DMS53 (cell line): ENCODE measurements around the gene TMEM179.
A peak's percentile ranks its signal among the peaks of the same experiment; 100 is the strongest.

ENCODE experiments used
- DNase-seq: peaks from one replicate; lab custom pipeline; 2025; lab: John Stamatoyannopoulos, UW

TMEM179 gene

DNA sequence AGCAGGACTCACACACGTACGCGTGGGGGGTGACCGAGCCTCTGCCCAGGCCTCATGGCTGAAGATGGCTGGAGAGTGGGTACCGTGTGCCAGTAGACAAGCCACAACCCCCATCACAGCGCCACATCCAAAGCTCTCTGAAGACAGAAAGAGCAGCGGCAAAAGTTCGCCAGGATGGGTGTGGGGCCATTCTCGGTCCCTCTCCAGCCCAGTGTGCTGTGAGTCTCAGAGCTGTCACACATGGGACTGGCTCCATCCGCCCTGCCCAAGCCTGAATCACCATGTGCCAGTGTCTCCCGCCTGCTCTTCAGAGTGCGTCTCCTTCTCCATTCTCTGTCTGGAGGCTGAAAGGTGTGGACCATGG, 5.7 kb downstream of the TMEM179 start:
- no peak for DNase-seq

DNA sequence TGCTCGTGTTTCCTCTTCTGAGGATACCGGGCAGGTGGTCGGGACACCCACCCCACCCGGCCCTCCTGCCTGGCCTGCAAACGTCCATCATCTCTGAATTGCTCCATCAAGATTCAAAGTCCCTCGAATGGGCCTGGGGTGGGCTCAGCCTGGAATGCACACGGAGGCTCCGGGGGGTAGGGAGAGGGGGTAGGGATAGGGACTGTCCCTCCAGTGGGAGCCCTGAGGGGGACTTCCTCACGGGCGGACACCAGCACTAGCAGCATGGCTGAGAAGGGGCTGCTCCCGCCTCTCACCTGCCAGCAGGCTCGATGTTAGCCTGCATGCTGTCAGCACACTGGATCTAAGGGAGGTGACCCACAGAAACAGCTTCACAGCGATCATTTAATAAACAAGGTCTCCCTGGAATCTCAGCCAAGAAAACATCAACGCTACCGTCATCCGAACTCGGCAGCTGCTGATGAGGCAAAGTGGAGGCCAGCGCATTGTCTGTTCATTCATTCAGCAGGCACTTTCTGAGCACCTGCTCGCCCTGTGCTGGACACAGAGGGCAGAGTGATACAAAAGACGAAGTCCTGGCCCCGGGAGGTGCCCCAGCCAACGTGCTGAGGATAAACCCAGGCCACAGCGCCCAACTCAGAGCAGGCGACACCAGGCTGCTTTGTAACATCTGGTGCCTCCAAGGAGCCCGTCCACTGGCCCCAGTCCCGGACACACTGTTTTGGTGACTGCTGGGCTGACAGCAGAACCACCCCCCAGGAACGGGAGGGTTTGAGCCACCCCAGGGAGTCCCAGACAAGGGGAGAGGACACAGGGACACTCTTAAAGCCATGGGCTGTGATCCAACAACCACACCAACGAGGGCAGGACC, 6.3 kb downstream of the TMEM179 start:
- DNase-seq: peak; percentile 15

DNA sequence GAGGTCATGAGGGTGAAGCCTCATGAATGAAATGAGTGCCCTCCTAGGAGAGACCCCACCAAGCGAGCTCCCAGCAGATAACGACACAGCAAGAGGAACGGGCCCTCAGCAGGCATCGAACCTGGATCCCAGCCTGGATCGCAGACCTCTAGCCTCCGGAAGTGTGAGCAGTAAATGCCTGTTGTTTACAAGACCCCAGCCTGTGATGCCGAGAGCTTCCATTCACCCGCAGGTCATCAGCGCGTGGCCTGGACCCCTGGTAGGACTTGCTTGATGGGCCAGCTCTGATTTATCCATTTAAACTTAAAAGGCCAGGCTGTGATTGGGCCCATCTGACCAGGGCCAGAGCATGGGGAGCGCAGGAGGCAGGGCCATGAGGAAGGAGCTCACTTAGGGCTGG, 7.0 kb downstream of the TMEM179 start:
- no peak for DNase-seq

DNA sequence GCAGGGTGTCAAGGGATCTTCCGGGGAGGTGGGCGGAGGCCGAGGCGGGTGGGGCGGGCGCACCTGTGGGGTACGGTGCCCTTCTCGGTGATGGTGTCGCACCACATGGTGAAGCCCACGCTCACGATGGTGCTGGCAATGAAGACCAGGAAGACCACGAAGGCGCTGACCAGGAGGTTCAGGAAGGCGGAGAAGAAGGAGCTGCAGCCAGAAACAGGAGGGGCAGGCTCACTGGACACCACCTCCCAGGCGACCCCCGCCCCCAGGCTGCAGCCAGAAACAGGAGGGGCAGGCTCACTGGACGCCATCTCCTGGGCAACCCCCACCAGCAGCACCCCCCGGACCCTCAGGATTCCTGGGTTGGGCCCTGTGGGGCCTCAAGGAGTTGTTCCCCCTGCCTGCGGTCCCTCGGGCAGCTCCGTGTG, 7.6 kb downstream of the TMEM179 start:
- no peak for DNase-seq

DNA sequence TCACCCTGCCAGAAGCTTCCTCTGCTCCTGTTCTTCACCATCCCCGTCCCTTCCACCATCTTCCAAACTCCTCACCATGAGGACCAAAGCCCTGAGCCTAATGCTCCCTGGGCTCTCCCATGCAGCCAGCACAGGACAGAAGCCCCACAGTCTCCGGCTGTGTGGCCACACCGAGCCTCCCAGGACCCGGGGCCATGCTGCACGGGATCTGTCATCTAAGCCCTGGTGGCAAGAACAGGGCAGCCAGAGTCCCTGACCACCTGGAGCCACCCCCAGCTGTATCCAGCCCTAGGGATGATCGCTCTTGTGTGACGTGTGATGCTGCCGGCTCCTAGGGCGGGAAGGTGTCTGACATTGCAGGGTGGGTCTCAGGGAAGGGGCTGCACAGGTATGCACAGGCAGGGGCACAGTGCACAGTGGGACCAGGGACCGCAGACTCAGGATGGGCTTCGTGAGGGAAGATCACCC, 8.1 kb downstream of the TMEM179 start:
- no peak for DNase-seq

DNA sequence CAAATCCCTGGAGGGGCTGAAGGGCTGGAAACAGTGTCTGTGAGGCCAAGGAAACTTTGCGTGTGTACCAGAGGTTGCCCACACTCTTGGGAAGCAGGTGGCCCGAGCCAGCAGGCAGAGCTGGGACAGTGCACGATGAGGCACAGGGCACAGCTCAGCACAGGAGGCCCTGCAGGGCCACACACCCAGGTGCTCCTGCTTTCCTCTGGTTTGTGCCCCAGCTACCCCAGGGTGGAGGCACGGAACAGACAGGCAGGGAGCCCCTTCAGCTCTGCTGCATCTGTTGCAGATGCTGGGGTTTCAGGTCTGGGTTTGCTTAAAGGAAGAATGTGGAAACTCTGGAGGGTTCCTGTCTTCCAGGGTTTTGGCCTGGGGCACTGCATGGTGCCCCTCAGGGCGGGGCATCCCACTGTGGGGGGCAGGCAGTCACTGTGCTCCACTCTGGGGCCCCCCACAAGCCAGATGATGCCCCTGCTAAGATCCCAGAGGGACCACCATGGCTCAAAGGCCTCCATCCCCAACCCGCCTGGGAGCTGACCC, 8.6 kb downstream of the TMEM179 start:
- no peak for DNase-seq

DNA sequence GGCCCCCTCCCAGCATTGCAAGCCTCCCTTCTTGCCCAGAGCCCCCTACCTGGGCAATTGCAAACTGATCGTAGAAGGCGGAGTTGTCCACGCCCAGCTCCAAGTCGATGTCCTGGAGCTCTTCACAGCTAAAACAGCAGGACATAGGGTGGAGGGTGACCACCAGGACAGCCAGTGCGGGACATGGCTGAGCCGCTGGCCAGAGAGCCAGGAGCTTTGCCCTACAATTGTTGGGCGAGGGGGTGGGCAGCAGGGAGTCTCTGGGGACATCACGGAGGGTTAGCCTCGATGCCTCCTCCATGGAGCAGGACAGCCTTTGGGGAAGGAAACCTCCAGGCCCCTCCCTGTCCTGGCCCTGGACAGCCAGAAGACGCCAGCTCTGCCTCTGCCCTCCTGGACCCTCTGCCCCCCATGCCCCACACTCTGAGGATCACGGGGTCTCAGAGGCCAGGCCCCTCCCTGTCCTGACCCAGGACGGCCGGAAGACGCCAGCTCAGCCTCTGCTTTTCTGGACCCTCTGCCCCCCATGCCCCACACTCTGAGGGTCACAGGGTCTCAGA, 9.4 kb downstream of the TMEM179 start:
- DNase-seq: no peak

DNA sequence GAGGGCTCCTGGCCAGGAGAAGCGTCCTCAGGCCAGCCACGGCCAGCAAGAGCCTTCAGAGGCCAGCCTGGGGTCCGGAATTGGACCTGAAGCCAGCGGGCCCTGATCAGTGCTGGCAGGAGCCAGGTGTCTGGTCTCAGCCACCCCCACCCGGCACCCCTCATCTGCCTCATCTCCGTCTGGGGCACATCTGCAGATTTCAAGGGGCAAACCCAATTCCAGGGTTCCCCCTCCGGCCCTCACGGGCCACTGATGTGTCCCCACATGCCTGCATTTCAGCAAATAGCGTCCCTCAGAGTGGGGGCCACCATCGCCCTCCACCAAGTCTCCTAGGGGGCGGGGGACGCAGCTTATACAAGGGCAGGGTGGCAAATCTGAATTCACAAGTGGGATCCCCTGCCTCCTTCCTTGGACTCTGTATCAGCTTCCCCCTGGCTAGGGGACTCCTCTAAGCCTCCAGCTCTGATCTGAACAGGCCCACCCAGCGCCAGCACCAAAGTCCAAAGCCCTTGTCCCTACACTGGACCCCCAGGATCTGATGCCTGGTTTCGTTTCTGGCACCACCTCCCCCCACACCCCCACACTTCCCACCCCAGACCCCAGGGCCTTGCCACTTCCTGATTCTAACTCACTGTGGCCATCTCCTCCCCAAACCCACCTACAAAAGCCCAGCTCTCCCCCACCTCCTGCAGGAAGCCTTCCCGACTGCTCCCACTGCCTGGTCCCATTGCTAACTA, 10.1 kb downstream of the TMEM179 start:
- no peak for DNase-seq

DNA sequence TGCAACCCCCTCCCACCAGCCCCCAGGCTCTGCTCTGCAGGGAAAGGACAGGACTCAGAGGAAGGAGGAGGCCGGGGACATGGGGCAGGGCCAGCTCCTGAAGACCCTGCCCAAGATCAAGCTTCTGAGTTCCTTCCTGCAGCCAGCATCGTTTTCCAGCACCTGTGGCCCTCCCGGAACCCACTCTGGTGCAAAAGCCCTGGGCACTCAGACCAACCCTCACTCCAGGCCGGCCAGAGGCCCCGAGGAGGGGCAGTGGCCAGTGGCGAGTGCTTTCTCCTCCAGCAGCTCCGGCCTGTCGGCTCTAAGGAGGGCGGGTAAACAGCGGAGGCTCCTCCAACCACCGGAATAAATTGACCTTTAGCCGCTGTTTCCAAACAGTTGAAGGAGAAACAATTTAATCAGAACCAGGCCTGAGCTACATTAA, 10.8 kb downstream of the TMEM179 start:
- DNase-seq: no peak

DNA sequence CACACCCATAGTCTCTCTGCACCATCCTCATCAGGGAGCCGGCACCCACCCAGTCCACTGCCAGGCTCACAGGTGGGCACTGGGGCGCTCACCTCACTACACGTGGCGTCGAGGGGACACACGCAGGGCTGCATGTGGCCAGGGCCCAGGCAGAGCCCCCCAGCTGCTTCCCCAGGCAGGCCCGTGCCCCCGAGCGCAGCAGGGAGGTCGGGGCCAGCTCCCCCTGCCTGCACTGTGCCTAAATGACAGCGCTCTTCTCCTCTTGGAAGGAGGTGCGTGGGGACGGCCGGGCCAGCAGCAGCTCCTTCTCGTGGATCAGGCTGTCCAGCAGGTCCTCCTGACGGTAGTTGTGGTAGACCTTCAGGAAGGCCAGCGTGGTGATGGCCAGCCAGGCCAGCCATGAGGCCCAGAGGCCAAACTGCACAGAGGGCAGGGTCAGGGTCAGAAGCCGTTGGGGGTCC, 11.3 kb downstream of the TMEM179 start:
- DNase-seq: peak; percentile 14

DNA sequence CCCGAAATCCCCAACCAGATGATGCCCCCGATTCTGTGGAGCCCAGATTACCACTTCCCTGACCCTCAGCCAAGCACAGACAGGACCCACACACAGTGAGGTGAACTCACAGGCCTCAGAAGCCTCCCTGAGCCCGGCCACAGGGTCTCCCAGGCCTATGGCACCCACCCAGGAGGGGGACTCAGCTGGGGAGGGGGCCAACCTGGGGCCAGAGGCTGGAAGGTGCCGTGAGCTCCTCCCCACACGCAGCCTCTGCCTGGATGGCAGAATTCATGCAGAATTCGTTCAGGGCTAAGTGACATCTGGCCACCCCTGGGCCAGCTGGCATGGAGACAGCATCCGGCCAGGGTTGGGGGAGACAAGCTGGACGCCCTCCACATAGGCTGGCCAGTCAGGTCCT, 11.8 kb downstream of the TMEM179 start:
- DNase-seq: no peak

DNA sequence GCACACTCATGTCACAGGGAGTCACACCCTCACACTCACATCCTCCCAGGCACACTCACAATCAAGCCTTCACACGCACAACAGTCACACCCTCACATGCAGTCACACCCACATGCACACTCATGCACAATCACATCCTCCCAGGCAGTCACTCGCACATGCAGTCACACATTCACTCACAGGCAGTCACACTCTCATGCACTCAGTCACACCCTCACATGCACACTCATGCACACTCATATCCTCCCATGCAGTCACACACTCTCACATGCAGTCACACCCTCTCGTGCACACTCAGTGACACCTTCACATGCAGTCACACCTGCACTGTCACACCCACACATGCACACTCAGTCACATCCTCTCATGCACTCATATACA, 12.3 kb downstream of the TMEM179 start:
- DNase-seq: no peak

DNA sequence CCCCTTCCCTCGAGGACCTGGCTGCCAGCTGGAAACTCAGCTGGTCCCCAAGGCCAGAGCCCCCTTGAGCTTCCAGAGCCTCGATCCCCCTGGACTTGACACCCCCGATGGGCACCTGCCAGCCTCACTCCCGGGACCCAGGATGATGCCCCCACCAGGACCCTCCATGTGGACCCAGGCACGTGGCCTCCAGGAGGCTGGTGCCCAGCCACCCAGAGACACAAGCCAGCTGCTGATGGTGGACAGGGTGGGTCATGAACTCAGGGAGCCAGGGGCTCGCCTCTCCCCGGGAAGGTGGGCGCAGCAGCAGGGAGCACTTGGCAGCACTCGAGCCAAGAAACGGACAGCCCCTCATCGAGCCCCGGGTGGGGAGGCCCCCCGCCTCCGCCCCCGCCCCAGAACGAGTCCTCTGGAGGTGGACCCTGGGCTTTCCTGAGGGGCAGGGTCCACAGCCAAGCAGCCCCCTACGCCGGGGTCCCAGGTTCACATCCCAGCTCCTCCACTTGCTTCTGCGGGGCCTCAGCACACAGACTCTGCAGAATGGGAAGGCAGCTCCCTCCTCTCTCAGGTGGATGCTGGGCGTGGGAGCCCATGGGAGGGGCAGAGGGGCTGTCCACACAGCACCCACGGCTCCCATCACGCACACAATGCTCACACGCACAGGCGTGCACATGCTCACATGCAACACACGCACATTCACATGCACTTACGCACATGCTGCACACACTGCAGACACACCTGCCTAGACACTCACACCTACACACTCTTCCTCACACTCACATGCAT, 12.9 kb downstream of the TMEM179 start:
- DNase-seq: no peak

DNA sequence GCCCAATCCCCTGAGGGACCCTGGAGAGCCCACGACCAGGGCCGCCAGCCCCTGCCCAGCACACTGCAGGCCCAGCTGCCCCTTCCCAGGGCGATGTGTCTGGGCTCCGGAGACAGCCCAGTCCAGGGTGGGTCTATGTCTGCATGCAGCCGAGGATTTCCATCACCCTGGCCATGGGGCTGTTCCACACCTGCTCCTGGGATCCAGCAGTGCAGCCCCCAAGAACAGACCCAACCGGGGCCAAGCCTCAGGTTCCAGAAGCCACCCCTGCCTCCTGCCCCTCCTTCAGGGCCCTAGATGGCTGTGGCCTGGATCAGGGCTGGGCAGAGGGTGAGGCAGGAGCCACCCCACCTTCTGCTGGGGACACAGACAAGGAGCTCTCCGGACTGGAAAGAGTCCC, 13.5 kb downstream of the TMEM179 start:
- no peak for DNase-seq

DNA sequence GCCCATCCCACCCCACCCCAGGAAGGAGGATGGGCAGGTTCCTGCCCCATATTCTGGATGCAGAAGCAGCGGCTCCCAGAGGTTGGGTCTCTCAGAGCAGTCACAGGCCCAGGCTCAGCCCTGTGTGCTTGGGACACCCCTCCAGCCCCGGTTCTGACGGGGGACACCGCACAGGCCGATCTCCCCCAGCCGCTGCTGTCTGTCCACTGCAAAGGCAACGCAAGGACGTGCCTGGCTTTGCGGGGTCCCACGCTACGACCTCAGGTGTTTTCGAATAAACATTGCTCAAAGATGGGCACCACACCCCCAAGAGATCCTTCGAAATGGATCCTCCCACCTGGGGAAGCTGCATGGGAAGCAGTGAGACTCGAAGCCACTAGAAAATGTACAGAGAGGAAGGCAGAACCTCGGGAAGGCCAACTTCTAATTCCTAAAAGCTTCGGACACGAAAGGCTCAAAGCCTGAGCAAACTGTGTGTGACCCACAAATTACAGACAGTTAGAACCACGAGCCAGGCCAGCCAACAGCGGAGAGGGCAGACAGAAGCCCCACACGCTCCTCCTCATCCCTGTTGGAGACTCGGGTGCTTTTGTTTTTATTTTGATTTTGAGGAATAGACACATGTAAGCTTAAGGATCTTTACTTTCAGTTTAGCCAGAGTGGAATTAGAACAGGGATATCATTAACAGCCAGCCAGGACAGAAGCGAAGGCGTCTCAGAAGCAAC, 14.2 kb downstream of the TMEM179 start:
- DNase-seq: no peak

DNA sequence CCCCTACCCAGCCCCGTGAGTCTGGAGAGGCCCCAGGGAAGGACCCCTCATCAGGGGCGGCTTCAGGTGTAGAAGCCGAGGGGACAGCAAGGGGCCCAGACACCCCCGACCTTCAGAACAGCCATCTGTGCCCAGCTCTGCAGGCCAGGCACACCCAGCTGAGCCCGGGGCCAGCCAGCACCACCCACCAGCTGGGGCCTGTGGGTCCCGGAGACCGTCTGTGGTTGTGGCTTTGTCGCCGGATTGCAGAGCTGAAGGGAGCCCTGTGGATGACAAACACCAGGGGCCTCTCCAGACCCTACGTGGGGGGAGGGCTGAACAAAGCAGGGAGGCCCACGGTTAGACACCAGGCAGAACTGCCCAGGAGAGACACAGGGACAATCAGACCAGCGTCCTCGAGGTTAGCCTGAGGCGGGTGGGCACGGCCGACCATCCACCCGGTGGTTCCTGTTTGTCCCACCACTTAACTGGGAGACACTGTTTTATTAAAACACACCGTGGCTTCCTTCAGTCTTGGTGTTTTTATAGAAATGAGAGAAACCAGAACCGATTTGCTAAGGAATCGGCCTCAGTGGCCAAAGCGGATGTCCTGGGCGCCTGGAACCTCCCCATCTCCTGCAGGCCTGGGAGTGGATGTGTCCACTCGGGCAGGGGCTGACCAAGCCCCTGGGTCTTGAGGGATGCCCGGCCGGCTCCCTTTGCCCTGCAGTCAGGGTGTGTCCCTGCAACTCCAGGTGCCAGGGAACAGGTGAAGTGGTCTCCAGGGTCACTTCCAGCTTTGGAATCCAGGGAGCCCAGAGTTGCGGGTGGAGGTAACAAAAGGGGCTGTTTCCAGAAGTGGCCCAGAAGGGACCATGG, 15.0 kb downstream of the TMEM179 start:
- no peak for DNase-seq

DNA sequence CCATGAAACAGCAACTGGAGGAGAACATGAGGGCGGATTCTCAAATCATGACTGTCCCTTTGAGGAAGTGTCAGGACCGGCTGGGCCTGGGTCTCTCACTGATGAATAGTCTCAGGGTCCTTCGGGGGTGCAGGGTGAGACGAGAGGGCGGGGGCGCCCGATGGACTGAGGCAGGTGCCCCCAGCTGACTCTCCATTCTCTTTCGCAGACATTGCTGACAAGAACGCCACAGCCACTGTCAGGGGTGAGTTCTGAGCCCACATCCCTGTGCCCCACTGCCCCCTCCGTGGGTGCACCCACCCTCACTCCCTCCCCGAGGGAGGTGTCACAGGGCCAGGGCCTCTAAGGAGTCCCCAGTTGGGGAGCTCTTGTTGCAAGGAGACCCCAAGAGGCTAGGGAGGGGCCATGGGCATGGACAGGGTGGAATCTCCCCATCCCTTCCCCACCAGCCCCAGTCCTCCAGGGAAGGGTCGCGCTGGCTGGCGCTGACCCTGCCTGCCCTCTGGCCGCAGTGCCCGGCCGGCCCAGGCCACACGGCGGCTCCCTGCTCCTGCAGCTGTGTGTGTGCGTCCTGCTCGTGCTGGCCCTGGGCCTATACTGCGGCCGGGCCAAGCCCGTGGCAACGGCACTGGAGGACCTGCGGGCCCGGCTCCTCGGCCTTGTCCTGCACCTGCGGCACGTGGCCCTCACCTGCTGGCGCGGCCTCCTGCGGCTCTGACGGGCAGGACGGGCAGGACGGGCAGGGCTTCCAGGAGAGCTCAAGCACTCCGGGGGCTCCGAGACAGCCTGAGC, 16.3 kb downstream of the TMEM179 start:
- DNase-seq: peak; percentile 25

DNA sequence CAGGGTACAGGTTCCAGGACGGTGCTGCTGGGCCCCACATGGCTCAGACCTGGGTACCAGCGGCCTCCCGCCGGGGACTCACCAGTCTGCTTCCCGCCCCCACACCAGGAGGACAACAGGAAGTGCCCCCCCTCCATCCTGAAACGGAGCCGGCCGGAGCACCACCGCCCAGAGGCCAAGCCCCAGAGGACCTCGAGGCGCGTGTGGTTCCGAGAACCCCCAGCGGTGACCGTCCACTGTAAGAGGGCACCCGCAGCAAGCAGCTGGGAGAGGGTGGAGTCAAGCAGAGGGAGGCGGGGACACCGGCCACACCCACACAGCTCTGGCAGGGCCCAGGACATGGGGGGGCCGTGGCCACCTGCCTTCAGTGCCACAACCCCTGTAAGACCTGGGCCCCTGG, 16.9 kb downstream of the TMEM179 start:
- DNase-seq: no peak
